Measurements from ENCODE around the gene LRATD1.
A peak's percentile ranks its signal among the peaks of the same experiment; 100 is the strongest.

The LRATD1 gene

DNA sequence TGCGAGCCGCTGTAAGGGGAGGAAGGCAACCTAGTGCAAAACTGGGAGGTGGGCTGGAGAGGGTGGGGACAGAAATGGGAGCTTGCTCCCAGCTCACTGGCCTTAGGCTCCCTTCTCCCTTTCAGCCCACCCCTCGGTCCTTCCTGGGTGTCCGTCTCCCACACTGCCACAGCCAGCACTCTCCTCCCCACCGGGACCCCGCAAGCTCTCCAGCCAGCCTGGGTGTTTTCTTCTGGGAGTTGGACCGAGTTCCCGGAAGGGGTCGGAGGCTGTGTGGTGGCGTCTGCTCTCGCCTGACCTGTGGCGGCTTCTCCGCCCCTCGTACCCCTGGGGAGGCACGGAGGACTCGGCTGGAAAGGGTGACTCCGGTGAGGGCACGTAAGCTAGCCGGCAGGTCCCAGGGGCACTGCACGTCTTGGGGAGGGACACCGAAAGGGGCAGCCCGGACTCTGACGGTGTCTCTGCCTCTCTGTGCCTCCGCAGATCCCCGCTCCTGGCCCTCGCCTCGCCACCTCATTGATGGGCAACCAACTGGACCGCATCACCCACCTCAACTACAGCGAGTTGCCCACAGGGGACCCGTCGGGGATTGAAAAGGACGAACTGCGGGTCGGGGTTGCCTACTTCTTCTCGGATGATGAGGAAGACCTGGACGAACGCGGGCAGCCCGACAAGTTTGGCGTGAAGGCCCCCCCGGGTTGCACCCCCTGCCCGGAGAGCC lies 1.1 kb downstream of the LRATD1 start:
- DNase-seq (ENCODE audit: low spot score), result peak; percentile 7

DNA sequence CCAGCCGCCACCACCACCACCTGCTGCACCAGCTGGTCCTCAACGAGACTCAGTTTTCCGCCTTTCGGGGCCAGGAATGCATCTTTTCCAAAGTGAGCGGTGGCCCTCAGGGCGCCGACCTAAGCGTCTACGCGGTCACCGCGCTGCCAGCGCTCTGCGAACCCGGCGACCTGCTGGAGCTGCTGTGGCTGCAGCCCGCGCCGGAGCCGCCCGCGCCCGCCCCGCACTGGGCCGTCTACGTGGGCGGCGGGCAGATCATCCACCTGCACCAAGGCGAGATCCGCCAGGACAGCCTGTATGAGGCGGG lies 1.6 kb downstream of the LRATD1 start:
- no peak for DNase-seq (ENCODE audit: low spot score)

DNA sequence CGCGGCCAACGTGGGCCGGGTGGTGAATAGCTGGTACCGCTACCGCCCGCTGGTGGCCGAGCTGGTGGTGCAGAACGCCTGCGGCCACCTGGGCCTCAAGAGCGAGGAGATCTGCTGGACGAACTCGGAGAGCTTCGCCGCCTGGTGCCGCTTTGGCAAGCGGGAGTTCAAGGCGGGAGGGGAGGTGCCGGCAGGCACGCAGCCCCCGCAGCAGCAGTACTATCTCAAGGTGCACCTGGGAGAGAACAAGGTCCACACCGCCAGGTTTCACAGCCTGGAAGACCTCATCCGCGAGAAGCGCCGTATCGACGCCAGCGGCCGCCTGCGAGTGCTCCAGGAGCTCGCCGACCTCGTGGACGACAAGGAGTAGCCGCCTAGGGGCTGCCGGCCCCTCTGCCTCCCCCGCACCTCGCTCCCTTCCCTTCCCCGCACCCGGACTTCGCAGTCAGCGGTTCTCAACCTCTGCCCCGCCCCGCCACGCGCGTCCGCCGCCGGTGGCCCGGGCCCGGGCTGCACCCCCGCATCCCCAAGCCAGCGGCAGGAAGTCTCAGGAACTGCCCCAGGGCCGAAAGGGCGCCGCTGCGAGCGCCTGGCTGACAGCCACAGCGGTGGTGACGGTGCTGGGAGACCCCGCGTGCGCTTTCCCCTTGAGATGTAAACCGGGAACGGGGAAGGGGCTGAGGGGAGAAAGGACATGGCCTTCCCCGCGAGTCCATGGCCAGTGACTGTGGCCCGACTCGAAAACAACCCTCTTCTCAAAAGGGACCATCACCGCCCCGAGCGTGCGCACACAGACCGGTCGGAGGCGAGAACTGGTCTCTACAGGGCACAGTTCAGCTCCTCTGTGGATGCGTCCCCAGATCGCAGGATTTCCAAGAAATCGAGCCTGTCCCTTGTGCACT lies 2.2 kb downstream of the LRATD1 start:
- peak; percentile 80 for DNase-seq (ENCODE audit: low spot score)

DNA sequence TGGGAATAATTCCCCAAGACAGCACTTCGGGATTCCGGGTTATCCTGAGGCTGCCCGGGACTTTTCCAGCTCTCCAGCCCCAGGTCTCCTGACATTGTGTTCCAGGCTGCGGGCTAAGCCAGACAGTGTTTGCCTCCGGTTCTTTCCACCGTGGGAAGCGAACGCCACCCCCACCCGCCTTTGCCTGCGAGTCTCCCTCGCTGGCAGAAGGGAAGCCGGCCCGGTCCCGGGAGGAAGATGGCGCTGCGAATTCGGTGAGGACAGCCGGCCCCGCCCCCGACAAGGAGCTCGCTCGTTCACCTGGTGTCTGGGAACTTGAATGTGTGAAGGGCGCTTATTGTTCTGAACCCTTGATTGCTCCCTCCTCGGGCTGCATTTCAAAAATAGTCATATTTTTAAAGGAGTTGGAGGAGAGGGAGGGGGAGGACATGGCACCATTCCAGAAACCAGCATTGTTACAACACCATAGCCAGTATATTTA lies 2.9 kb downstream of the LRATD1 start:
- DNase-seq (ENCODE audit: low spot score), result peak; percentile 69

DNA sequence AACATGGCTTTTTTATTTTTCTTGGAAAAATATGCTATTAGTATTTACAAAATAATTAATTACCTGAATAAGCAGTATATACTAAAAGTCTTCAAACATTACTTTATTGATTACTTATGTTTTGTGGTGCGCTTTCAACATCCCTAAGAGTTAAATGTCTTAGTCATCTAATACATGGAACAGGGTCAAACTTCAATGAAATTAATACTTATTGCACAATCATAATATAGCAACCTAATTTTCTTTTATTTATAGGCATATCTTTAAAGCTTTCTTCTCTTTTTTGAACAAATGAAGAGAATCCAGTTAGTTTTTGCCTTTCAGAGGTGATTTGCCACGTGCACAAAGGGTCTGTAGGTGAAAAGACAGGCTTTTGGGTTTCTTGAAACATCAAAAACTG lies 6.0 kb downstream of the LRATD1 start:
- DNase-seq (ENCODE audit: low spot score), result no peak

DNA sequence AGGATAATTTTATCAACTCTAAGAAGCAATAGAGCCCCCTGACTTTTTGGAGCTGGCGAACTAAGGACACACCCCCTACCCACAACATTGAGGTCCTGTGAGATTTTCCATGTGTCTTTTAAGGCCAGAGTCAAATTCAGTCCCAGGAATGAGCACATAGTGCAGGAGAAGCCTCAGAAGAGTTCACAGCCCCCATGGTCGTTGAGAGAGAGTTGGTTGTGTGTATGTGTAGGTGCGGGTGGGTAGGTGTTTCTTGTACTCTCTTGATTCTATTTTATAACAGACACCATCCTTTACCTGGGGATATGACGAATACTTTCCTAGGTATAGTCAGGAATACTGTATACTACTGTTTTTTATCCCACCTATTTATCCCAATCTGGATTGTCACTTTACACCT lies 8.6 kb downstream of the LRATD1 start:
- DNase-seq (ENCODE audit: low spot score), result no peak

DNA sequence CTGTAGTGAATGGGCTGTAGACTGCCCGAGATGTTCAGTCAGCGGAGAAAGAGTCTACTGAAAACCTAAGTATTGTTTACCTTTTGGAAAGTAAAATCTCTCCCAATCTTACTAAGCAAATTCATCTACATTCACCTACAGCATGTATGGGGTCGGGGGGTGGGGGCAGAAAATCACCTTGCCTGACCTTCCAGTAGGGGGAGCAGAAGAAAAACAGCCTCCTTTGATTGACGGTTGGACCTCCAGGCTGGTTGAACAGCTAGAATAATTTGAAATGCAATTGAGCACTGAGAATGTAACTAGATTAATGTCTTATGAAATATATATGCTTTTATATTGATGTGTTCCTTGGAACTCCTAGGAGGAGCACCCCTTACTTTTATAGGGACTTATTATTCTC lies 10.0 kb downstream of the LRATD1 start:
- DNase-seq (ENCODE audit: low spot score), result no peak

DNA sequence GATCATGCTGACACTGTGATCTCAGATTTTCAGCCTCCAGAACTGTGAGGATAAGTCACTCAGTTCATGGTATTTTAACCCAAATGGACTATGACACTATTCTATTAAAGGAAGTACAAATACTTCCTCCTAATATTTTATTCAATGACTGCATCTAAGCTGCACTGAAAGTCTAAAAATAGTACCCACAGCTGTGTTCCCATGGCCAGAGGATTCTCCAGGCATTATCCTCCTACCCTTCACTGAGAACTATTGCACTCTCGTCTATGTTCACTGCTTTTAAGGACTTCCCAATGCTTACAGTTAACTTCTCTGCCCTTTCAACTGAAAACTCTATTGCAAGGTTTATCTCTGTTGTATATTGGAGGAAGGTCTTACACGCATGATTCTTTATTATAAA lies 15.2 kb downstream of the LRATD1 start:
- DNase-seq (ENCODE audit: low spot score), result no peak

DNA sequence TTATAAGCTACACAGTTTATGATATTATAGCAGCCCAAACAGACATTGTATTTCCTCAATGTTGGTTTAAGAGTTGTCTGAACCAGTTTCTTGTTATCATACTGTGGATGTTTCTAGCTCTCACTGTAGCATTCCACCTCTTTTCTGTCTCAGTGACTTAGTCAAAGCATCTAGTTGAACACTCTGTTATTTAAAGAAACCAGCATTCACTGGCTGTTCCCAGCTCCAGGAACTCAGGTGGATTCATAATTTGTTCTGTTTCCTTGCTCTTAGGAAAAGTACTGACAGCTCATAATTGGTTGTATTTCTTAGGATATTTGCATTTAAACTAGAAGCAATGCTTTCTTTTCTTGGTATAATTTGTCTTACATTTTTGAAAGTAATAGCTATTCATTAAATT lies 17.5 kb downstream of the LRATD1 start:
- DNase-seq (ENCODE audit: low spot score), result no peak

DNA sequence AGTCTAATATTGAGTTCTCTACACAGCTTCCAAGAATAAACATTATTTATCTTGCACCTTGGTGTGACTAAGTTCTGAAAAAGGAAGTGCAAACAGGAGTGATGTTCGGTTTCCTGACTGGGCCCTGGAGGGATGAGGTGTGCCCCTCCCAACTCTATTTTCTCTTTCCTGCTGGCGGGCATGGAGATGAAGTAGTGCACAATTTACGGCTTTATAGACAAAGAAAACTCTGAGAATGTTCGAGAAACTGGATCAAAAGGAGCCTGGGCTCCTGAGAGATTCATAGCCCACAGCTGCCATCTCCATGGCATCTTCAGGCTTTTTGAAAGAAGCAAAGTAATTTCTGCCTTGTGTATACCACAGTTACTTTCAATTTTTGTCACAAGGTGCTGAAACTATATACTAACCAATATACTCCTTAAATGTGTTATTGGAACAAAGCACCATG lies 22.3 kb downstream of the LRATD1 start:
- DNase-seq (ENCODE audit: low spot score), result no peak

DNA sequence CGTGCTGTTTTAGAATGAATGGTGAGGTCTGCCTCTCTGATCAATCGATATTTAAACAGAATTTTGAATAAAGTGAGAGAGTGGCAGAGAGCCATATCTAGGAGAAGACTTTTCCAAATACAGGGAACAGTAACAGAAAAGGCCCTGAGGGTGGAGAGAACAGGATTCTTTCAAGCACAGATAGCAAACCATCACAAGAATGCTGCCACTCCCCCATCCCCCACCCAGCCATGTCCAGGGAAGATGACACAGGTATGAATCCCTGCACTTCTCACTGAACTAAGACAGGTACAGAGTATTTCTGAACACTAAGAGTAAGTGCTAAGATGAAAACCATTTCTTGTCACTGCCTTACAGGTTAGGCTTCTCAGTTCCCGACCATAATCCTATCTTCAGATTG lies 23.6 kb downstream of the LRATD1 start:
- DNase-seq (ENCODE audit: low spot score), result no peak

DNA sequence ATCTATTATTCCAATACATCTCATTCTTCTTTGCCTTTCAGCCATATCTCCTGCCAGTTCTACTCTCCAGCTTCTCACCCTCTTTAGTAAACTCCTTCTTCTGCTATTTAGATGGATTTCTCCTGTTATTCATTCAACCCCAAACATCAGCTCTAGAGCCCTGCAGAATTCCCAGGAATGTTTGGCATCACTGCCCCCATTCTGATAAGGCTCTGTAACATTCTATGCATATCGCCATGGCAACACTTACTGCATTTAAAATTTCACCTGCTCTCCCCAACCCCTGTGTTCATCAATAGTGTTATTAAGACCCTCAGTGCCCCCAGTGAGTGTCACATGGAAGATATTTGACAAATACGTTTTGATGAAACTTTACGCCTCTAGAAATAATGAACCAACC lies 28.6 kb downstream of the LRATD1 start:
- no peak for DNase-seq (ENCODE audit: low spot score)

DNA sequence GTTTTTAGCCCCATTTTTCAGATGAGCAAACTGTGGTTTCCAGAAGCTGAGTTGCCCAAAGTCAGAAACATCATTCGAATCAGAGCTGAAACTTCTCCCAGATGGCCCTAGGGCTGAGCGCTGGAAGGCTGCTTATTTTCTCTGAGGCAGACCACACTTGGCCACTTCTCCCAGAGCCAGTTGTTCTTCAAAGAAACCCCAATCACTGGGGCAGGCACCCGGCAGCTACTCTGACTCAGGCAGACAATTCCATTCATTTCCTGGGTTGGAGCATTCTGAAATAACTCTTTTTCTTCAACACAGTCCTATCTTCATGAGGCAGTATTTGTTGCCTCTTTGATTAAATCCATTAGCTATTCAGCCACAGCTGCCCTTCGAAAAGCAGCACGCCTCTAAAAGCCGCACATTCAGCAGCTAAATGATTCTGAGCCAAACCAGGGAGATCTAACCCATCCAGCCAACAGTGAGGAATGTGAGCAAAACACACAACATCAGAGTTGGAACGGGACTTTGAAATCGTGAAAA lies 40.9 kb downstream of the LRATD1 start:
- DNase-seq (ENCODE audit: low spot score), result peak; percentile 47

DNA sequence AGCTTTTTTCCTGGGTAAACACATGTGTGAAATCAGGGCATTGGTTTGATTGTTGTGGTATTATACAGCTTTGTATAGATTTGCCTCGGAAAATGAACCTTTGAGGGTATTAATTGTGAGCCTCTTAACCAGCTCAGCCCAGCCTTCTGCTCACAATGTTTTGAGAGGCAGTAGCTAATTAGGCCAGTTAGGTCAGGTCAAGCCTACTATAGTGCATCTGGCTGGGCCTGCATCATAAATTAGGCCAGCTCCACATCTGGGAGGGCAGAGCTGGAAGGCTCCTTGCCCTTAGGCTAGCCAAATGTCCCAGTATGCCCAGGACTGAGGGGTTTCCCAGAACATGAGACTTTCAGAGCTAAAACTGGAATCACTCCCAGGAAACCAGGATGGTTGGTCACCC lies 43.0 kb downstream of the LRATD1 start:
- DNase-seq (ENCODE audit: low spot score), result no peak

DNA sequence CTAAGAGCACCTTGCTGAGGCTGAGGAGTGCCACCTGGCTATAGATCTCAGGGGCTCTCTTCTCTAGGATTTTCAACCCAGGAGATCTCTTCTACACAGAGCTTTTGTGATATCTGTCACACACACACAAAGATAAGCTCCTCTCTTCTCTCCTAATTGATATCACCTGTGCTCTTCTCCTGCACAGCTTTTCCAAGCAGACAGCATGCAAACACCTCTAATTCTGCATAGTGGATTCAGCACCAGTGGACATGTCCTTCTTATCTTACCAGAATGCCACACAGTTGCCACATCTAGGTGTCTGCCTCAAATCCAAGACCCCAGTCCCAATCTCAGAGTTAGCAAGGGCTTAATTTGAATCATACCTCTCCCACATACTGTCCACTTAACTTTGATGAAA lies 43.9 kb downstream of the LRATD1 start:
- no peak for DNase-seq (ENCODE audit: low spot score)

DNA sequence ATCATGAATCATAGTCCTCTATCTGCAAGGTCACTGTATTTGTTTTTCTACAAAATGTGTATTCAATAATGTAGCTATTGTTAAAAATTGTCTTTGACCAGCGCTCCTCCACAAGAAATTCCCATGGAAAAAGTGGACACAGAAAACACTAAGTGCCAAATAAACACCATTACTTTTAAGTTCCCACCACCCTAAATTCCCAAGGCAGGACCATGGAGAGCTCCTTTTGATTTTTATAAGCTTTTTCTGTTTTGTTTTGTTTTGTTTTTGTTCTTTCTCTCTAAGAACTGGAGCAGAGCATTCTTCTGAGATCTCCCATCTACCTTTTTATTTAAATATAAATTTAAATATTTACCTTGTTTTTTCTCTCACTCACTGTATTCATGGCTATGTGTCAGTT lies 44.5 kb downstream of the LRATD1 start:
- DNase-seq (ENCODE audit: low spot score), result no peak

DNA sequence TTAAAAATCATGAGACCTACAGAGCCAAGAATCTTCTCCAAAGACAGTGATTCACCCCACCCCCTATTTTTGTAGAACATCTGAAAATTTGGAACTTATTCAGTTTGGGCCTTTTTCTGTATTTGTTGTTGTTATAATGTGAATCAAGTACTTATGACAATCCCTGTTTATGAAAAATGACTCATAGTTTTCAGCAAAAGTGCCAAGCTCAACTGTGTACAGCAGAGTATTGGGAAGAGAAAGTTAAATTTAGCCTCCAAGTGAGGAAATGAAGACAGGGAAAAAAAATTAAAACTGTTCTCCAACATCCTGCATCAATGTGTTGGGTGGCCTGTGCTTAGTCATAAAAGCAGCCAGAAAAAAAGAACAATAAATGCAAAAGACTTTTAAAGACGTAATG lies 46.2 kb downstream of the LRATD1 start:
- peak; percentile 59 for DNase-seq (ENCODE audit: low spot score)

DNA sequence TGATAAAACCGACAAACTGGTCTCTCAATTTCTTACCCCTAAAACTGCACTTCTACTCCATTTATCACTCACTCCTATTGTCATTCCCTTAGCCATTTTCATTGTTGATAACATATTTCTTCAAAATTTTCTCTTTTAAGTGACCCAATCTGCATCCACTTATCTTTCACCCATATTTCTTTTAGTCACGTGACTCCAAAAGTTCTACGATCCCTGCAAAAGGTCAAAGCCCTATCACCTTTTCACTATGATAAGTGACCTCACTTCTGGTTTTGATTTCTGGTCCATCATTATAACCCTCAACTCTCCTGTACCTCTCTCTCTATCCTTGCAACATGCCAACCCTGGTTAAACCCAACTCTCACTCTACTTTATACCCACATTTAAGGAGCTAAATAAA lies 49.1 kb downstream of the LRATD1 start:
- DNase-seq (ENCODE audit: low spot score), result no peak
